HG03159 (cell line): ENCODE measurements around the gene ROS1.

Source experiments
- ATAC-seq: cut with Tn5 transposase; IDR thresholded peaks from one replicate; pipeline ENCODE4 v1.9.1; 2021; ENCODE audit warnings: mild to moderate bottlenecking, moderate library complexity; ENCODE audit not compliant: unreplicated experiment

Gene ROS1

DNA sequence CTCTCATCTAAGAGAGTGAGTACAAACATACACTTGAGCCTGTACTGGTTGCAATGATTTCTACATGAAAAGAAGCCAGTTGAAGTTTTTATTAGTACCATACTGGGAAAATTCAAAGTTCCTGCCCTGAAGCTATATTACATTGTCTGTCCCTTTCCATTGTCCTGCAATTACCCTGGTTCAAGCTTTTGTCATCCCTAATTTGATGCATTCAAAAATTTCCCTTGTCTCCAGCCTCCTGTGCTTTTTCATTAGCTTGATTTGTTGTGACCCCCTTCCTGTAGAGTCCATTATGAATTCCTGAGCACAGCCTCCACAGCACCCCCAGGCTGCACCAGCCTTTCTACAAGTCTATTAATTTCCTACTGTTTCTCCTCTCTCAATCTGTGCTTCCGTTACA is 114.0 kb downstream of the ROS1 start:
- ATAC-seq, result no peak

DNA sequence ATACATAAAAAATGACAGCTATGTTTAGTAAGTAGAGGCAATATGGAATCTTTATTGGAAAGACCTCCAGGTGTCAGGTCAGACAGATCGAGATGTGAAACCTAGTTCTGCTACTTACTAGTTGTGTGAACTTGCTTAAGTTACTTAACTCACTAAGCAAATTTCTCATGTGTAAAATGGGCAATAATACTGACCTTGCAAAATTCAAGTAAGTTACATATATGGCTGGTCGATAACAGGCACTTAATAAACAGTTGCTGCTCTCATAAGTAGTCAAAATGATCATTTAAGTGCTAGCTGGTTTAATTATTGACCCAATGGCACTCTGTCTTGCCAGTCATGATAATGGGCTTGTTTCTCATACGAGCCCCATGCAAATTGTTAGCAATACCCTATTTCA is 114.4 kb downstream of the ROS1 start:
- no peak for ATAC-seq

DNA sequence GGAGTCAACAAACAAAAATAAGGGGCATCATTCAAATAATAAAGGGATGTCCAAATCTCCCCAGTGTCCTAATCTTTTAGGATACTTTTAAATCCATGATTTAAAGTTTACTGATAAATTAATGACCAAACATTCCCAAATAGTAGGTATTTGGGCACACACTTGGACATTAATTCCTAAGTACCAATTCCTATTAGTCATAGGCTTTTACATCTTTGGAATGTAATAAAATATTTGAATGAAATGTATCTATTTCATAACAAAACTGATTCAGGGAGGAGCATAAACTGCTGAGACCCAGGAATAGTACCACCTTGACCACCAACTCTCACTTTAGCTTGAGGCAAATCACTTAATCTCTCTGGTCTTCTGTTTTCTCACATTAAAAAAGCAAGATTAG is 116.1 kb downstream of the ROS1 start:
- no peak for ATAC-seq

DNA sequence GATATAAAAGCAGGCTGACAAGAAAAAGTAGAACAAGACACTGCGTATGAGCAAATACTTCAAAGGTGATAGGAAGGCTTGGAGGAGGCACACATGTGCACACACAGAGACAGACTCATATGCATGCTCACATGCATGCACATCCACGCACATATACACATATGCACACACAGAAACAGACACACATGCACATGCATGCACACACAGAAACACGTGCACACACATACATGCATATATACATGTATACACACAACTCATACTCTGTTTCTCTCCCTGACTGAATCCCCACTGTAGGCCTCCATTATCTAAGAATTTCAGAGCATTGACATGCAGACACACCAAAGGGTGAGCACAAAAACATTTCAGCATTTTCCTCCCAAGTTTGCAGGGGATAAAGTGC is 116.7 kb downstream of the ROS1 start:
- ATAC-seq, result no peak

DNA sequence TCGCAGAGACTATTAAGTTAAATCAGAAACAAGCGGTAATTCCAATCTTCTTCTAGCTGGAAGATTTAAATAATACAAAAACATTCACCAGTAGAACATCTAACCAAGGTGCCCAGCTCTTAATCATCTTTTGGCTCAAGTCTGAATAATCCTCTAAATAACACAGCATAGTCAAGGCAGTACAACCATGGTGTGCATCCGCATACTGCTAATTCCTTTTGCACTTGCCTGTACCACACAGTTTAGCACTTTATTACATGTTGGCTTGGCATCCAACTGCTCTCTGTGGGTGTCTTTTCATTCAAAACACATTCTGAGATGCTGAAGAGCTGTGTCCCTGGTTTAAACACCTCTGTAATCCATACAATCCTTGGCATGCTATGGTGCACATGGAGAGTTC is 118.1 kb downstream of the ROS1 start:
- no peak for ATAC-seq

DNA sequence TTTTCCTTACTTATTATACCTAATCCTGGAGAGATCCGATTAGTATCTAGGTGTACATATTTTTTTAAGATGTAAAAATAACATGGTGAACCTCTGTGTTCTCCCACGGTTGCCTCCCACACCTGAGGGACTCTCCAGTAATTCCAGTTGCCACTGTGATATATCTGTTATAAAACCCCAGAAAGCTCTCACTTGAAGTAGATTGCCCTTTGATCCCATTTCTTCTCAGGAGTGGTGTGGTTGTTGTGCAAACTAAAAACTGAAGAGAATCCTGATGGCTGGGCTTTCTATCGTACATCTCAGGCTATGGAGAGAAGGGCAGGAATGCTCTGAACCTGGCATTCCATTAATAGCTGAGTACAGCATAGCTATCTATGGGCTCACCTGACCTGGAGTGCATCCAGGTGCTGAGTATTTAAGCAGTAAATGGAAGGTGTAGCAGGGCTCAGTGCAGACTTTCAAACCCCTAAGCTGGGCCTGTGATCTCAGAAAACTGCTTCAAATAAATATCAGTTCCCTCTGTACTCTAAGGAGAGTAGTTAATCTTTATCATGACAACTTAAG is 119.4 kb downstream of the ROS1 start:
- ATAC-seq, result no peak

DNA sequence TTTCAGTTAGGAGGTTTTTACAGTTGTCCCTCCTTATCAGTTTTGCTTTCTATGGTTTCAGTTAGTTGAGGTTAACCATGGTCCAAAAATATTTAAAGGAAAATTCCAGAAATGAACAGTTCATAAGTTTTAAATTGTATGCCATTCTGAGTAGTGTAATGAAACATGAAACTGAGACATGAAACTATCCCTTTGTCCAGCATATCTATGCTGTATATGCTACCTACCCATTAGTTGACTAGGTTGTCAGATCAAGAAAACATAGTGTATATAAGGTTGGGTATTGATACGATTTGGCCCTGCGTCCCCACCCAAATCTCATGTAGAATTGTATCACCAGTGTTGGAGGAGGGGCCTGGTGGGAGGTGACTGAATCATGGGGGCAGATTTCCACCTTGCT is 121.3 kb downstream of the ROS1 start:
- no peak for ATAC-seq

DNA sequence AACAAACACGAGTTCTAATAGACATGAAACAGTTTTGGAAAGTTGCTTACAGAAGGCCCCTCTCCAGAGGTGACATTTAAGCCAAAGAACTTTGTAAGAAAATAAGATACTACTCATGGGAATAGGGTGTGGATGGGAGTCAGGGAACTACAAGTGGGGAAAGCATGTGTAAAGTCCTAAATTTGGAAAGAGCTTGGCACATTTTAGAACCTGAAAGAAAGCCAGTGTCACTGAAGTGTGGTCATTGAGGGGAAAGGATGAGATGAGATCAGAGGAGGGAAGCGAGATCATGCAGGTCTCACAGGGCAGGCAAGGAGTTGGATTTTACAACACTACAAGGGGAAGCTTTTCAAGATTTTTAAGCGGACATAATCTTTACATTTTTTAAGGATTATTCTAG is 122.4 kb downstream of the ROS1 start:
- no peak for ATAC-seq

DNA sequence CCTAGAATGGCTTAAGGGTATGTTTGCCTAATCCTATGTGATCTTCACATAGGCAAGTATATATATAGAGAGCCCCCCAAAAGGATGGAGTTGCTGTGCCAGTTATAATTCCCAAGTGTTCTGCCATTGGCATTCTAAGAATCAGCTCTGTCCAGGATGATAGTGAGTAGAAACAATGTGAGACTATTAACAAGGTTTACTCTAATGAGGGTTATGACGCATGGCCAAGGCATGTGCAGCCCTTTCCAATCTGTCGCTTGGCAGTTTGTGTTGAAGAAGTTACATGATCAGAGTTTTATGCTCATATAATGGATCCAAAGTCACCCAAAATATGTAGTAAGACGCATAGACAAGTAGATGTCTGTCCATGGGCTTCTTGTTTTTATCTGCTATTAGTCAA is 126.8 kb downstream of the ROS1 start:
- ATAC-seq, result no peak

DNA sequence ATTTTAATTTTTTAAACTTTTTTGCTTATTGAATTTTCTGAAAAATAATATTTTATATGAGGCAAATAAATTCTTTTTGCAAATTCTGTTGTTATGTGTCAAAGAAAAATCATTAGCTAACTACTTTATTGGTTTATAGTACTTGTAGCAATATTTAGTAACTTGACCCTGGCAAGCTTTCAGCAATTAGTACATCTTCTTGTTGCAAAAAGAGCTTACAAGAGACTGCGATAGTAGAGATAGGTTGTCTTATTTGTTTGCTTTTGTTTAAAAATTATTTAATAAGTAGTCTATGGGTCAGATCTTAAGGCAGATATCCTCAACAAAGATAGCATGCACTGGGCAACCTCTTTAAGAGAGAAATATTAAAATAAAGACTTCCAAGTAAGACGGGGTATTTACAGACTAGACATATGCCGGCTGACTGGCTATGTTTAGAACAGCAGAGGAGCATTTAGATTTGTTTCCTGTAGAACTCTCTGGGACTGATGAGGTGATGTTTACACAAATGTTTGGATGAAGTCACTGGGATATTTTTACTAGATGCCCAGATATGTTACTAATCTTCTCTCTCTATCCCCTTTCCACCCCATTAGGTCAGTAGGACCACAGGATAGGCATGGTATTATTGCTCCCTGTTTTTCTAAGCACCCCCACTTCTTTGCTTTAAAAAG is 135.4 kb downstream of the ROS1 start:
- no peak for ATAC-seq

DNA sequence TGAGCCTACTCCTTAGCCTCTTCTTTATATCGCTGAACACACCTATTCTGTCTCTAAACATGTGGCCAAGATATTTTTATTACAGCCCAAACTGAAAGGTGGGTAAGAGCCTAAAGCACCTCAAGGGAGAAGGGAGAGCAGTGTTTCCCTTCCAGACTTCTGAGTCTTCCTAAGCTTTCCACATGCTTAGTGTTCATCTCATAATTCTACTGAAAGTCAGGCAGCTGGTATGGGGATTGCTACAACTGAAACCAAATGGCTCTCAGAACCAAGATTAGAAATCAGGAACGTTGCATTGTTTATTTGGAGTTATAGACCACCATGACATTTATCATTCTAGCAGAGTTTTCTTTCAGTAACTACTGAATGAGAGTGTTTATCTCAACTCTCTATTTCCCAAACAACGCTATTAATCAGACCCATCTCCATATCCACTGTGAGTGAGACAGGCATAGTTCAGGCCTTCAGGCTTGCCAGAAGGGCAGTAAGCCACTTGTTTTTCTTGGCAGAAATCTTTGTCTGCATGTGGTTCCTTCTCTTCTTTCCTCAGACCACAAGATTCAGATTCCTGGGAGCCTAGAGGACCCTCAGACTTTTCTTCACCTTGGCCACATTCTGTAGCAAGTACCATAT is 137.5 kb downstream of the ROS1 start:
- no peak for ATAC-seq

DNA sequence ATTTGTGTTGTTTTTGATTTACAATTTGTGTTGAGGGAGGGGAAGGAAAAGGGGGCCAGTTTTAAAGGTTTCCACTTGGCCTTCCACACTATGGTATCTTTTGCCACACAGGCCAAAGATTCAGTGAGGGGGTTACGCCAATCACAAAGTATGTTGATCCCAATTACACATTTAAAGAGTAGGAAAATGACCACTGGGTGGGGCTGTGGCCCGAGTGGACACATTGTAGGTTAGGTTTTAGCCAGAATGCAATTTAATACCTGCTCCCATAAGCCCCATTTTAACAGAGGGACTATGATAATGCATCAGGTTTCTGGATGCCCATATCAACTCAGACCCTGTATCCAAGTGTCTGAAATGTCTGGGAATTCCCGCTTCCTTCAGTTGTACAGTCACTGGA is 144.8 kb downstream of the ROS1 start:
- ATAC-seq, result no peak

DNA sequence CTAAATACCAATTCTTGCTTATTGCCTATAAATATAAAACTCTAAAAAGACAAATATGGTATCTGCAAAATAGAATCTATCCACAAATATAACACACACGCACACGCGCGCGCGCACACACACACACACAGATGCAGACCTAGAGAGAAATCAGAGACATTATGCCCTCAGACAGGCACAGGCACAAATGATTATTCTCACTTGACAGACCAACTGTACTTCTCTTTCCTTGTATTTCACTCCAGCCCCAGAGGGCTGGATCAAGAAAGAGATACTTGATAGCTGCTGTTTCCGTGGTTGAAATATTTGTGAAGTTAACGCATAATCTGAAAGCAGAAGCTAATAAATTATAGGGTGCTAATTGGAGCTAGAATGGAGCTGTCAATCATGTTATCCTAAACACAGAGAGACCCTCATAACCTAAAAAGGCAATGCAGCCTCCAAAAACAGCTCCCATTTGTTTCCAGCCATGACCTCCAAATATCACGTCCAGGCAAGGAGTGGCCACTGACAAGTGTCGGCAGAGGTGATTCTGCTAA is 148.9 kb downstream of the ROS1 start:
- ATAC-seq, result no peak

DNA sequence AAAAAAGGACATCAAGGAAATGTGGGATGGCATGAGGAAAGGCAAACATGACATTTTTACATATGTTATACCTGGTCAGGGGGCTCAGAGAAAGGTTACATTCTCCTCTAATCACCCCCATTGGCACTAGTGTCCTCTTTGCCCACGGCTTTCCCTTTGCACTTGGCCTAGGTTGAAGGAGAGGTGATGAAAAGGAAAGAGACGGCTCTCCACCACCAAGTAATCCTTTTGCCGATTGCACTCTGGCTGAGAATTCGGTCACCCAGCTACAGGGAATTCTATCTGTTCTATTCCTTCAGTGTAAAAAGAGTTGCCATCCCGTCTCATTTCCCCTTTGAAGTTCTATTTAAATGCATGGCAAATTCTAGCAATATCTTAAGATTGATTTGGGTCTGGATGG is 150.0 kb downstream of the ROS1 start:
- ATAC-seq, result no peak

DNA sequence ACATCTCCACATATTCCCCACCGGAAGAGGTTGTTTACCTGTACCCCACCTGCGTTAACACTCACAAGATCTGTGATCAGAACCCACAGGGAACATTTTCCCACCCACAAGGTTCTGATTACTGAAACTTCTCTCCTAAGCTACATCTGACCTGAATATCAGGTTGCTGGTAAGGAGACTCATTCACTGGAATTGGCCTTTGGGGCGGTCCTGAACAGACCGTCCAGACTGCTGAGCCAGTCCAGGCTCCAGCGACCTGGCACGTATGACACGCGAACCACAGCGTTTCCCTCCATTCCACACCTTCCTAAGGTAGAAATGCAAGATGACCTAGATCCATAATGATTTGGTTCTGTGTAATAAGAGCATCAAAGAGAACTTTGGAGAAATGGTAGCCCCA is 150.5 kb downstream of the ROS1 start:
- ATAC-seq, result no peak

DNA sequence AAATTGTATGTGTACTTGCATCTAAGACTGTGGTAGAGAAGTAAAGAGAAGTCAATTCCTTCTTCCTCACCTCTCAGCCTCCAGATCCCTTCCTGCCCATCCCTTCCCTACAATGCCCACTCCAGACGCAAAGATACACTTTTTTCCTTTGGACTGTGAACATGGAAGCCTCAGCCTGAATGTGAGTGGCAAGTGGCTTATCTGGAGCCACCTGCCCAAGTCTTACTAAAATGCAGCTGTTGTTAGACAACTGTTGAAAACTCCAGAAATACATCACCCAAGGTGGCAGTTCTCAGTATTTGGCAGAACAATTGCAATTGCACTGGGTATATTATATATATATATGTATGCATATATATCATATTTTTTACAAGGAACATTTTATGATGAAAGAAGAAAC is 152.9 kb downstream of the ROS1 start:
- ATAC-seq, result no peak

DNA sequence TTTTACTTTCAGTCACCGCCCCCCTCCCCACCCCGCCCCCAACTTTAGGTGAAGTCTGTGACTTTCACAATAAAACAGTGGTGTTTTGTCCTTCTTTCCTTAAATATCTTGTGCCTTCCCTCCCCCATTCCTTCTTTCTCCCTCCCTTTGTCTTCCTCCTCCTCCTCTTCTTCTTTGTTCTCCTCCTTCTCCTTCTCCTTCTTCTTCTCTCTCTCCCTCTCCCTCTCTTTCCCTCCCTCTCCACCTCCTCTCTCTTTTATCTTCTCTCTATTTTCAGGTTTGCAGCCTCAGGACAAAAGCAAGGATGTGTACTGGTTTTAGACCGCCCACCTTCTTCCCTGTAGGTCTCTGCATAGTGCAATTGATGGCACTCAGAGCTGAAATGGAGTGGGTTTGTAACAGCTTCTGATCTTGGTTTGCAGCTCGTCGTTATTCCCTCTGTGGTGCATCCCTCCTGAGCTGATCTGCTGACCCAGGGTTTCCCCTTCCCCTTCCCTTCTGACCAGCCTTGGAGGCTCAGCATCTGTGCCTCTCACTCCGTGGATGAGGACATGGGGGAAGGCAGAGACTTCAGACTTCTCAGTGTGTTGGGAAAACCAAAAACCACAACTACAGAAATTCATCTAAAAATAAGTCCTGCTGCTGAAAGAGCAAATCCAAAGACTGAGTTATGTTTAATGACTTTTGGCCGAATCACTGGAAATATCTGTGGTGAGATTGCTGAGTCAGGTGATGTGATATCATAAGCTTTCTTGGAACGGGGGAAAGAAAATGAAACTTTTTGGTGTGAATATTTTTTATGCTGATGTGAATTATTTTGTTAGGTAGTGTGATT is 153.5 kb downstream of the ROS1 start:
- ATAC-seq, result no peak

DNA sequence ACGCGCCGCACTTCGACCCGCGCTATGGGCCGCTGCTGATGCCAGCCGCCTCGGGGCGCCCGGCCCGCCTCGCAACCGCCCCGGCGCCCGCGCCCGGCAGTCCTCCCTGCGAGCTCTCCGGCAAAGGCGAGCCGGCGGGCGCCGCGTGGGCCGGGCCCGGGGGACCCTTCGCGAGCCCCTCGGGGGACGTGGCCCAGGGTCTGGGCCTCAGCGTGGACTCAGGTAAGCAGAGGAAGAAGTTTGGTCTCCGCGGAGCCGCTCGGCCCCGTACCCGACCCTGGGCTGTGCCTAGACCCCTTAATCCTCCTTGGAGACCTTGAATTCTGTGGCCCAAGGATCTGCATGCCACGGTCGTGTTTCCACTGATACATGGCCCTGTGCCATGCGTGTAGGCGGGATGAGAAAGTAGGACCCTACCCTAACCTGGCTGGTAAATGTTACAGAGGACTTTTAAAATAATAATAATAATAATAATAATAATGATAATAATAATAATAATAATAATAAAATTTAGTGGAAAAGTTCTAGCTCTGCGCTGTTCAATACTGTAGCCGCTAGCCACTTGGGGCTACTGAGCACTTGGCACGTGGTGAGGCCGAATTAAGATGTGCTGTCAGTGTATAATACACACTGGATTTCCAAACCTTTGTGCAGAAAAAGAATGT is 154.8 kb downstream of the ROS1 start:
- ATAC-seq, result no peak

DNA sequence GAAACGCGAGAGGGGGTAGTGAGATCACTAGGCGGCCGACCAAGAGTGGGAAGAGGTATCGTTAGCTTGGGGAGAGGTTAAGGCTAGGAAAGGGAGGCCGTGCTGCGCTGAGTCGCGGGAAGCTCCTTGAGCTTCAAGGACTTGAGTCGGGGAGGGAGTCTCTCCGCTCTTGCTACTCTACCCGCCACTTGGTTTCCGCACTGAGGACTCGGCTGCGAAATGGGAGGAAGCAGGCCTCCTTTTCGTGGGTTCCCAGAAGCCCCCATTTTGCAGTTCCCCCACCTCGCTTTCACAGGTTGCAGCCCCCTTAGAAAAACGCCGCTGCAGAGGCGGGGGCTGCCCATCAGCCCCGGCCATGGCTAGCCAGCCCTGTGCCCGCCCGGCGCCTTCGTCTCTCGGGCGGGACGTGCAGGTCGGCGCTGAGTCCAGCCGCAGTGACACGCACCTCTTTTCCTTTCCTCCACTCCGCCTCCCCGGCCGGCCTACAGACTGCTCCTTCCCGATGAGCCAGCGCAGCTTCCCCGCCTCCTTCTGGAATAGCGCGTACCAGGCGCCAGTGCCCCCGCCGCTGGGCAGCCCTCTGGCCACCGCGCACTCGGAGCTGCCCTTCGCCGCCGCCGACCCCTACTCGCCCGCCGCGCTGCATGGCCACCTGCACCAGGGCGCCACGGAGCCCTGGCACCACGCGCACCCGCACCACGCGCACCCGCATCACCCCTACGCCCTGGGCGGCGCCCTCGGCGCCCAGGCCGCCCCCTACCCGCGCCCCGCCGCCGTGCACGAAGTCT is 155.5 kb downstream of the ROS1 start:
- ATAC-seq, result no peak

DNA sequence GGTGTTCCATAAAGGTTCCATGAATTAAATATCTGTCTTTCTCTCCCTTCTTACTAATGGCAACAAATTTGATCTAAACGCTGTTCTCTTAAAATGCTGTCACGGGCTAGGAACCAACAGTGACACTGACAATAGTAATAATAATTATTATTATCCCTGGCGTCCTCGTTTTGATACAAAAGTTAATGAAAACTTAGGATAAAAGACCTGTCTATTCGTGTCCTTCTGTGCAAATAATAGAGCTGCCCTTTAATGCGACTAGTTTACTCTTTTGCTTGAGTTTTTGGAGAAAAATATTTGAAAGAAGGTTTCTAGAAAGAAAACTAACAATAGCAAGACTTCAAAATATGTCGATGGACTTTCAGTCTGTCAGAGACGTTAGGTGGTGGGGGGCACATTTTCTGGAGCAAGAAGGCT is 156.1 kb downstream of the ROS1 start:
- ATAC-seq, result no peak
